HepG2 (cell line): ENCODE measurements around the gene C5orf24. TPM values are rescaled to one million over a fixed set of nuclear protein-coding genes. Genes with fewer than 3 reads are reported as not detected.

Experiments
- AHR ChIP-seq: IDR thresholded peaks from 2 replicates; pipeline ENCODE4 v1.6.1; 2018; ENCODE audit warnings: missing genetic modification reagents, missing compliant biosample characterization
- CENPX ChIP-seq: sonication (generic); formaldehyde crosslinking; IDR thresholded peaks from 2 replicates; pipeline ENCODE4 v1.9.0; 2021; ENCODE audit warnings: mild to moderate bottlenecking, missing genetic modification reagents, moderate library complexity
- CHD4 ChIP-seq: fragments of 200-600 bp; sonication (generic); IDR thresholded peaks from 2 replicates; pipeline ENCODE4 v1.7.0; 2017; ENCODE audit warnings: mild to moderate bottlenecking, low read length, borderline replicate concordance
- EED ChIP-seq: sonication (generic); formaldehyde crosslinking; IDR thresholded peaks from 2 replicates; pipeline ENCODE4 v1.5.0; 2020; ENCODE audit warnings: mild to moderate bottlenecking, missing genetic modification reagents
- MIER2 ChIP-seq: IDR thresholded peaks from 2 replicates; pipeline ENCODE4 v1.6.1; 2016; ENCODE audit warnings: missing biosample characterization, missing genetic modification reagents
- NCOA5 ChIP-seq: sonication (generic); formaldehyde crosslinking; IDR thresholded peaks from 2 replicates; pipeline ENCODE4 v1.4.0; 2020; ENCODE audit warnings: missing genetic modification reagents
- PHF21A ChIP-seq: sonication (generic); formaldehyde crosslinking; IDR thresholded peaks from 2 replicates; pipeline ENCODE4 v1.5.0; 2020; ENCODE audit warnings: mild to moderate bottlenecking, missing genetic modification reagents
- RAD51 ChIP-seq: fragments of 450-650 bp; IDR thresholded peaks from 2 replicates; pipeline ENCODE4 v1.6.1; 2016; ENCODE audit warnings: borderline replicate concordance
- SMARCC2 ChIP-seq: fragments of 450-650 bp; IDR thresholded peaks from 2 replicates; pipeline ENCODE4 v1.6.1; 2017; ENCODE audit warnings: antibody characterized with exemption, mild to moderate bottlenecking
- SRY ChIP-seq: sonication (generic); formaldehyde crosslinking; IDR thresholded peaks from 2 replicates; pipeline ENCODE4 v1.8.0; 2022; ENCODE audit warnings: mild to moderate bottlenecking, missing genetic modification reagents
- THYN1 ChIP-seq: sonication (generic); formaldehyde crosslinking; IDR thresholded peaks from 2 replicates; pipeline ENCODE4 v1.8.1; 2023; ENCODE audit warnings: low read depth, mild to moderate bottlenecking, moderate library complexity, missing genetic modification reagents, borderline replicate concordance
- ZNF263 ChIP-seq: sonication (generic); formaldehyde crosslinking; IDR thresholded peaks from 2 replicates; pipeline ENCODE4 v1.4.0; 2020; ENCODE audit warnings: missing genetic modification reagents
- ZNF292 ChIP-seq: sonication (generic); formaldehyde crosslinking; IDR thresholded peaks from 2 replicates; pipeline ENCODE4 v1.8.1; 2022; ENCODE audit warnings: mild to moderate bottlenecking, low read depth, missing genetic modification reagents, borderline replicate concordance
- ZNF33B ChIP-seq: sonication (generic); formaldehyde crosslinking; IDR thresholded peaks from 2 replicates; pipeline ENCODE4 v1.5.1; 2020; ENCODE audit warnings: mild to moderate bottlenecking, missing genetic modification reagents
- ZNF564 ChIP-seq: sonication (generic); formaldehyde crosslinking; IDR thresholded peaks from 2 replicates; pipeline ENCODE4 v1.8.1; 2023; ENCODE audit warnings: mild to moderate bottlenecking, missing genetic modification reagents
- ZNF577 ChIP-seq: sonication (generic); formaldehyde crosslinking; IDR thresholded peaks from 2 replicates; pipeline ENCODE4 v1.4.0; 2020; ENCODE audit warnings: mild to moderate bottlenecking, low read depth, missing genetic modification reagents, borderline replicate concordance
- polyA plus RNA-seq, 8 experiments: library from polyadenylated mRNA; depleted of rRNA in 3 of 8; stranded (reverse) in 7 of 8; unstranded in 1 of 8; fragments of >200 nt; fragmentation: Illumina TruSeq in 4 of 8; extraction: Trizol in 4 of 8; gene quantifications; 2 replicates each; pipeline versions ENCODE4 v1.2.1 to v1.2.3, GENCODE V29; 2011 to 2016; ENCODE audit warnings: low read depth in 4 of 8, missing spikeins in 1 of 8, mixed read lengths in 1 of 8; ENCODE audit not compliant: insufficient read depth in 1 of 8
- total RNA-seq, 5 experiments: library from RNA; depleted of rRNA; stranded (reverse); fragments of >200 nt; fragmentation: Illumina TruSeq; extraction: Trizol; gene quantifications; 2 replicates each; pipeline ENCODE4 v1.2.3, GENCODE V29; 2016; ENCODE audit warnings: low read depth in 1 of 5
- TF ChIP-seq, protein P1 (sequence below): sonication (generic); formaldehyde crosslinking; IDR thresholded peaks from 2 replicates; pipeline ENCODE4 v1.8.0; 2022; ENCODE audit warnings: missing genetic modification reagents, mild to moderate bottlenecking, moderate library complexity, borderline replicate concordance
- TF ChIP-seq, protein P2 (sequence below): sonication (generic); formaldehyde crosslinking; IDR thresholded peaks from 2 replicates; pipeline ENCODE4 v1.5.1; 2020; ENCODE audit warnings: missing genetic modification reagents, mild to moderate bottlenecking, borderline replicate concordance
- TF ChIP-seq, protein P3 (sequence below): sonication (generic); formaldehyde crosslinking; IDR thresholded peaks from 2 replicates; pipeline ENCODE4 v1.4.0; 2020; ENCODE audit warnings: missing genetic modification reagents
- TF ChIP-seq, protein P4 (sequence below): IDR thresholded peaks from 2 replicates; pipeline ENCODE4 v1.6.1; 2016; ENCODE audit warnings: missing compliant biosample characterization, missing genetic modification reagents, borderline replicate concordance

C5orf24 gene
- total and polyA plus RNA-seq, 2 of the 13 experiments (the other 11 are each of a cell fraction or from before 2014, with no cell fraction given) = 34.6 to 41.5 TPM

DNA sequence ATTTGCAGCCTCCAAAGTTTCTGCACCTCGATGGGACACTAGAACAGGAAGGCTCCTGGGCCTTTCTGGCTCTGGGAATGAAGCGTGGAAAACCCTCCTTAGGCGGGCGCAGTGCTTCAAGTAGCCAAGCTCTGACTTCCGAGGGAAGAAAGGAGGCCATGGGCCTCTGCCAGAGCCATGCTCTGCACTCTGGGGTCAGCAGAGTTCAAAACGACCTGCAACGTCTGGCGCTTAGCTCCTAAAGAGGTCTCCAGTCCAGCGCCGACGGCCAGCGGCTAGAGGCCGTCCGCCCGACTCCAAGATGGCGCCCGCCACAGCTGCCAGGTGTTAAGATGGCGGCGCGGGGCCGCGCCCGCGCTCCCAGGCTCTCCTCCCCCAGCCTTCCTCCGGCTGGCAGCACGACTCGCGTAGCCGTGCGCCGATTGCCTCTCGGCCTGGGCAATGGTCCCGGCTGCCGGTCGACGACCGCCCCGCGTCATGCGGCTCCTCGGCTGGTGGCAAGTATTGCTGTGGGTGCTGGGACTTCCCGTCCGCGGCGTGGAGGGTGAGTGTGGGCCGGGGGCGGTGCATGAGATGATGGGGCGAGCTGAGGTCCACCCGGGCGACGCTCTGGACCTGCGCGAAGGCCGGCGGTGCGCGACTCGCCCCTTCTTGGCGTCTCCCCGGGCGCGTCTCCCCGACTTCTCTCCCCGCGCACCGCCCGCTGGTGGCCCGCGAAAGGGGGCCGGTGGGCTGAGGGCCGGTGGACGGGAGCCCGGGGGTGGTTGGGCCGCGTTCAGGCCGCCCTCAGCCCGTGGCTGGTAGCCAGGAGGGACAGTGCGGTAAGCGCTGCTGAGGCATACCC, 28.4 kb downstream of the C5orf24 start, which contains the start of gene TXNDC15 (continued):
- TF ChIP-seq, protein P1, sequence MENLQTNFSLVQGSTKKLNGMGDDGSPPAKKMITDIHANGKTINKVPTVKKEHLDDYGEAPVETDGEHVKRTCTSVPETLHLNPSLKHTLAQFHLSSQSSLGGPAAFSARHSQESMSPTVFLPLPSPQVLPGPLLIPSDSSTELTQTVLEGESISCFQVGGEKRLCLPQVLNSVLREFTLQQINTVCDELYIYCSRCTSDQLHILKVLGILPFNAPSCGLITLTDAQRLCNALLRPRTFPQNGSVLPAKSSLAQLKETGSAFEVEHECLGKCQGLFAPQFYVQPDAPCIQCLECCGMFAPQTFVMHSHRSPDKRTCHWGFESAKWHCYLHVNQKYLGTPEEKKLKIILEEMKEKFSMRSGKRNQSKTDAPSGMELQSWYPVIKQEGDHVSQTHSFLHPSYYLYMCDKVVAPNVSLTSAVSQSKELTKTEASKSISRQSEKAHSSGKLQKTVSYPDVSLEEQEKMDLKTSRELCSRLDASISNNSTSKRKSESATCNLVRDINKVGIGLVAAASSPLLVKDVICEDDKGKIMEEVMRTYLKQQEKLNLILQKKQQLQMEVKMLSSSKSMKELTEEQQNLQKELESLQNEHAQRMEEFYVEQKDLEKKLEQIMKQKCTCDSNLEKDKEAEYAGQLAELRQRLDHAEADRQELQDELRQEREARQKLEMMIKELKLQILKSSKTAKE (CRISPR knock-in tag) = no peak
- TF ChIP-seq CENPX (CRISPR knock-in tag) = no peak
- TF ChIP-seq MIER2 (CRISPR knock-in tag) = 0 out of 2 replicates have a peak, but pooled peaks have one; percentile 41
- TF ChIP-seq, protein P2, sequence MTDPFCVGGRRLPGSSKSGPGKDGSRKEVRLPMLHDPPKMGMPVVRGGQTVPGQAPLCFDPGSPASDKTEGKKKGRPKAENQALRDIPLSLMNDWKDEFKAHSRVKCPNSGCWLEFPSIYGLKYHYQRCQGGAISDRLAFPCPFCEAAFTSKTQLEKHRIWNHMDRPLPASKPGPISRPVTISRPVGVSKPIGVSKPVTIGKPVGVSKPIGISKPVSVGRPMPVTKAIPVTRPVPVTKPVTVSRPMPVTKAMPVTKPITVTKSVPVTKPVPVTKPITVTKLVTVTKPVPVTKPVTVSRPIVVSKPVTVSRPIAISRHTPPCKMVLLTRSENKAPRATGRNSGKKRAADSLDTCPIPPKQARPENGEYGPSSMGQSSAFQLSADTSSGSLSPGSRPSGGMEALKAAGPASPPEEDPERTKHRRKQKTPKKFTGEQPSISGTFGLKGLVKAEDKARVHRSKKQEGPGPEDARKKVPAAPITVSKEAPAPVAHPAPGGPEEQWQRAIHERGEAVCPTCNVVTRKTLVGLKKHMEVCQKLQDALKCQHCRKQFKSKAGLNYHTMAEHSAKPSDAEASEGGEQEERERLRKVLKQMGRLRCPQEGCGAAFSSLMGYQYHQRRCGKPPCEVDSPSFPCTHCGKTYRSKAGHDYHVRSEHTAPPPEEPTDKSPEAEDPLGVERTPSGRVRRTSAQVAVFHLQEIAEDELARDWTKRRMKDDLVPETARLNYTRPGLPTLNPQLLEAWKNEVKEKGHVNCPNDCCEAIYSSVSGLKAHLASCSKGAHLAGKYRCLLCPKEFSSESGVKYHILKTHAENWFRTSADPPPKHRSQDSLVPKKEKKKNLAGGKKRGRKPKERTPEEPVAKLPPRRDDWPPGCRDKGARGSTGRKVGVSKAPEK (CRISPR knock-in tag) = no peak
- peak; percentile 96 for TF ChIP-seq EED (CRISPR knock-in tag)
- TF ChIP-seq ZNF292 (CRISPR knock-in tag) = no peak
- no peak for TF ChIP-seq THYN1
- peak; percentile 73 for TF ChIP-seq PHF21A (CRISPR knock-in tag)
- no peak for TF ChIP-seq SMARCC2
- TF ChIP-seq ZNF263 (CRISPR knock-in tag) = peak; percentile 58; the same call in 1 of the 2 replicates
- TF ChIP-seq RAD51 = no peak
- TF ChIP-seq ZNF33B (CRISPR knock-in tag) = peak; percentile 83; the same call in 1 of the 2 replicates
- TF ChIP-seq, protein P3, sequence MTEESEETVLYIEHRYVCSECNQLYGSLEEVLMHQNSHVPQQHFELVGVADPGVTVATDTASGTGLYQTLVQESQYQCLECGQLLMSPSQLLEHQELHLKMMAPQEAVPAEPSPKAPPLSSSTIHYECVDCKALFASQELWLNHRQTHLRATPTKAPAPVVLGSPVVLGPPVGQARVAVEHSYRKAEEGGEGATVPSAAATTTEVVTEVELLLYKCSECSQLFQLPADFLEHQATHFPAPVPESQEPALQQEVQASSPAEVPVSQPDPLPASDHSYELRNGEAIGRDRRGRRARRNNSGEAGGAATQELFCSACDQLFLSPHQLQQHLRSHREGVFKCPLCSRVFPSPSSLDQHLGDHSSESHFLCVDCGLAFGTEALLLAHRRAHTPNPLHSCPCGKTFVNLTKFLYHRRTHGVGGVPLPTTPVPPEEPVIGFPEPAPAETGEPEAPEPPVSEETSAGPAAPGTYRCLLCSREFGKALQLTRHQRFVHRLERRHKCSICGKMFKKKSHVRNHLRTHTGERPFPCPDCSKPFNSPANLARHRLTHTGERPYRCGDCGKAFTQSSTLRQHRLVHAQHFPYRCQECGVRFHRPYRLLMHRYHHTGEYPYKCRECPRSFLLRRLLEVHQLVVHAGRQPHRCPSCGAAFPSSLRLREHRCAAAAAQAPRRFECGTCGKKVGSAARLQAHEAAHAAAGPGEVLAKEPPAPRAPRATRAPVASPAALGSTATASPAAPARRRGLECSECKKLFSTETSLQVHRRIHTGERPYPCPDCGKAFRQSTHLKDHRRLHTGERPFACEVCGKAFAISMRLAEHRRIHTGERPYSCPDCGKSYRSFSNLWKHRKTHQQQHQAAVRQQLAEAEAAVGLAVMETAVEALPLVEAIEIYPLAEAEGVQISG (CRISPR knock-in tag) = peak; percentile 93
- peak; percentile 90; the same call in 1 of the 2 replicates for TF ChIP-seq ZNF577 (CRISPR knock-in tag)
- TF ChIP-seq NCOA5 = no peak
- peak; percentile 88 for TF ChIP-seq AHR (CRISPR knock-in tag)
- TF ChIP-seq, protein P4, sequence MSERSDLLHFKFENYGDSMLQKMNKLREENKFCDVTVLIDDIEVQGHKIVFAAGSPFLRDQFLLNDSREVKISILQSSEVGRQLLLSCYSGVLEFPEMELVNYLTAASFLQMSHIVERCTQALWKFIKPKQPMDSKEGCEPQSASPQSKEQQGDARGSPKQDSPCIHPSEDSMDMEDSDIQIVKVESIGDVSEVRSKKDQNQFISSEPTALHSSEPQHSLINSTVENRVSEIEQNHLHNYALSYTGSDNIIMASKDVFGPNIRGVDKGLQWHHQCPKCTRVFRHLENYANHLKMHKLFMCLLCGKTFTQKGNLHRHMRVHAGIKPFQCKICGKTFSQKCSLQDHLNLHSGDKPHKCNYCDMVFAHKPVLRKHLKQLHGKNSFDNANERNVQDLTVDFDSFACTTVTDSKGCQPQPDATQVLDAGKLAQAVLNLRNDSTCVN (CRISPR knock-in tag) = peak; percentile 24; the same call in 1 of the 2 replicates
- TF ChIP-seq ZNF564 (CRISPR knock-in tag) = peak; percentile 96
- peak; percentile 97; the same call in 1 of the 2 replicates for TF ChIP-seq SRY (CRISPR knock-in tag)
- TF ChIP-seq CHD4 = no peak
